Smooth muscle cell (in vitro differentiated cells): ENCODE data around the gene PDE5A. TPM values are rescaled to one million over a fixed set of nuclear protein-coding genes. Genes with fewer than 3 reads are reported as not detected.
A peak's percentile ranks its signal among the peaks of the same experiment; 100 is the strongest.
"Not testable (repeated sequence)": the region's sequence is repeated elsewhere in the genome, so short reads cannot be mapped to it uniquely, and the experiment has no call there.

Source experiments
- DNase-seq: peaks from one replicate; lab custom pipeline; 2025; ENCODE audit not compliant: unreplicated experiment; lab: John Stamatoyannopoulos, UW
- H2AFZ ChIP-seq: fragments of 200-600 bp; sonication (generic); 2 replicates; pipeline ENCODE4 v1.6.0; 2016; ENCODE audit warnings: antibody characterized with exemption, low read depth, mild to moderate bottlenecking
- H3F3A ChIP-seq: fragments of 200-600 bp; sonication (generic); 2 replicates; pipeline ENCODE4 v1.6.0; 2017; ENCODE audit warnings: antibody characterized with exemption, low read depth
- H3K27ac ChIP-seq: fragments of 200-600 bp; sonication (generic); 2 replicates; pipeline ENCODE4 v1.5.1; 2016; ENCODE audit warnings: low read depth, mild to moderate bottlenecking
- H3K27me3 ChIP-seq: fragments of 200-600 bp; sonication (generic); 2 replicates; pipeline ENCODE4 v1.6.1; 2016; ENCODE audit warnings: low read depth, mild to moderate bottlenecking
- H3K36me3 ChIP-seq: fragments of 200-600 bp; sonication (generic); 2 replicates; pipeline ENCODE4 v1.5.1; 2016; ENCODE audit warnings: low read depth
- H3K4me1 ChIP-seq: fragments of 200-600 bp; sonication (generic); 2 replicates; pipeline ENCODE4 v1.5.1; 2016; ENCODE audit warnings: low read depth
- H3K4me2 ChIP-seq: fragments of 200-600 bp; sonication (generic); 2 replicates; pipeline ENCODE4 v1.6.0; 2016; ENCODE audit warnings: mild to moderate bottlenecking
- H3K4me3 ChIP-seq: fragments of 200-600 bp; sonication (generic); 2 replicates; pipeline ENCODE4 v1.5.1; 2016; ENCODE audit warnings: mild to moderate bottlenecking
- H3K79me2 ChIP-seq: fragments of 200-600 bp; sonication (generic); 2 replicates; pipeline ENCODE4 v1.6.0; 2016; ENCODE audit warnings: low read depth, mild to moderate bottlenecking
- H3K9ac ChIP-seq: fragments of 200-600 bp; sonication (generic); 2 replicates; pipeline ENCODE4 v1.6.0; 2016; ENCODE audit warnings: low read depth
- H3K9me3 ChIP-seq: fragments of 200-600 bp; sonication (generic); replicated peaks from 2 replicates; pipeline ENCODE4 v1.5.1; 2016; ENCODE audit warnings: low read depth
- H4K20me1 ChIP-seq: fragments of 200-600 bp; sonication (generic); 2 replicates; pipeline ENCODE4 v1.6.0; 2016; ENCODE audit warnings: low read depth
- WGBS: methylation state at CpG from one replicate; pipeline ENCODE4 v1.1.7; 2016; ENCODE audit warnings: low lambda C conversion rate; 5-methylcytosine and 5-hydroxymethylcytosine counted together
- polyA plus RNA-seq: library from polyadenylated mRNA; unstranded; fragments of >200 nt; fragmentation: Nextera tagmentation; extraction: Ambion mirVana; gene quantifications from 2 replicates; pipeline ENCODE4 v1.2.1, GENCODE V29; 2016
- small RNA-seq: library from RNA; depleted of rRNA; stranded (forward); fragments of <200 nt; gene quantifications from one replicate; pipeline ENCODE3, GENCODE V24; 2014
- total RNA-seq: library from RNA; depleted of rRNA; stranded (reverse); fragments of >200 nt; gene quantifications from 2 replicates; pipeline ENCODE4 v1.2.3, GENCODE V29; 2014
- TF ChIP-seq, protein P1 (sequence below): fragments of 200-600 bp; sonication (generic); IDR thresholded peaks from 2 replicates; pipeline ENCODE4 v1.5.1; 2017; ENCODE audit warnings: borderline replicate concordance, mild to moderate bottlenecking, antibody characterized with exemption; ENCODE audit not compliant: insufficient read depth, poor library complexity, severe bottlenecking

Gene PDE5A
- total and polyA plus RNA-seq, 2 experiments from 2014 or later, result 4.1 to 18.3 TPM

DNA sequence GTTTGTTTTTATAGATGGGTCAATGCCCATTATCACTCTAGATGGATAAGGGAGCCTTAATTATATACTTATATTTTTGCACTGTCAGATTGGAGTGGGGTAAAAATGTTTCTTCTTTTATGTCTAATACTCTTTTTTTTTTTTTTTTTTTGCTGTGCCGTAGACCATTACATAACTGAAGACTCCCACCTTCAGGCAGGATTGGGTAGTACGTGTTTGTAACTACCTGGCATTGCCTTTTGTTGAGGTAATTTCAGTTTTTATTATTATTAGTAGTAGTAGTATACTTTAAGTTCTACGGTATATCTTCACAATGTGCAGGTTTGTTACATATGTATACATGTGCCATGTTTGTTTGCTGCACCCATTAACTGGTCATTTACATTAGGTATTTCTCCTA is 165.9 kb downstream of the PDE5A start:
- DNase-seq, result not testable (repeated sequence)
- TF ChIP-seq, protein P1, sequence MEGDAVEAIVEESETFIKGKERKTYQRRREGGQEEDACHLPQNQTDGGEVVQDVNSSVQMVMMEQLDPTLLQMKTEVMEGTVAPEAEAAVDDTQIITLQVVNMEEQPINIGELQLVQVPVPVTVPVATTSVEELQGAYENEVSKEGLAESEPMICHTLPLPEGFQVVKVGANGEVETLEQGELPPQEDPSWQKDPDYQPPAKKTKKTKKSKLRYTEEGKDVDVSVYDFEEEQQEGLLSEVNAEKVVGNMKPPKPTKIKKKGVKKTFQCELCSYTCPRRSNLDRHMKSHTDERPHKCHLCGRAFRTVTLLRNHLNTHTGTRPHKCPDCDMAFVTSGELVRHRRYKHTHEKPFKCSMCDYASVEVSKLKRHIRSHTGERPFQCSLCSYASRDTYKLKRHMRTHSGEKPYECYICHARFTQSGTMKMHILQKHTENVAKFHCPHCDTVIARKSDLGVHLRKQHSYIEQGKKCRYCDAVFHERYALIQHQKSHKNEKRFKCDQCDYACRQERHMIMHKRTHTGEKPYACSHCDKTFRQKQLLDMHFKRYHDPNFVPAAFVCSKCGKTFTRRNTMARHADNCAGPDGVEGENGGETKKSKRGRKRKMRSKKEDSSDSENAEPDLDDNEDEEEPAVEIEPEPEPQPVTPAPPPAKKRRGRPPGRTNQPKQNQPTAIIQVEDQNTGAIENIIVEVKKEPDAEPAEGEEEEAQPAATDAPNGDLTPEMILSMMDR, result peak; percentile 10

DNA sequence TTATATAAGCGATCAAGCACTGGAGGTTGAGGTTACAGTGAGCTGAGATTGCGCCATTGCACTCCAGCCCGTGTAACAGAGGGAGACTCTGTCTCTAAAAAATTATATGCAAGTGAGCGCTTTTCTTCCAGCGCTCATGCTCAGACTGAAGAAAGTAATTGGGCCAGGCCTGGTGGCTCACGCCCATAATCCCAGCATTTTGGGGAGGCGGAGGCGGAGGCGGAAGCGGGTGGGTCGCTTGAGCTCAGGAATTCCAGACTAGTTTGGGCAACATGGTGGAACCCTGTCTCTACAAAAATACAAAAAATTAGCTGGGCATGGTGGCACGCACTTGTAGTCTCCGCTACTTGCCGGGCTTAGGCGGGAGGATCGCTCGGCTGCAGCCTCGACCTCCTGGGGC is 172.9 kb downstream of the PDE5A start:
- not testable (repeated sequence) for H4K20me1 ChIP-seq, H3K36me3 ChIP-seq, H3K4me2 ChIP-seq, H3K27ac ChIP-seq, H3K79me2 ChIP-seq, H3K27me3 ChIP-seq, DNase-seq, H3F3A ChIP-seq, H3K9me3 ChIP-seq, H3K4me1 ChIP-seq, H2AFZ ChIP-seq, H3K9ac ChIP-seq
- 92% methylated on average over 18 of the region's 18 CpGs for WGBS
- H3K4me3 ChIP-seq, result peak overlapping the region; percentile 56

More for the DNA sequence above, 165.9 kb downstream of the PDE5A start:
- not testable (repeated sequence) for H3K36me3 ChIP-seq, H3K4me2 ChIP-seq, H2AFZ ChIP-seq, H3K4me3 ChIP-seq, H3K9me3 ChIP-seq, H4K20me1 ChIP-seq, H3K4me1 ChIP-seq, H3K79me2 ChIP-seq, H3K27me3 ChIP-seq, H3K27ac ChIP-seq, H3F3A ChIP-seq, H3K9ac ChIP-seq
- WGBS, result 65% methylated on average over 3 of the region's 3 CpGs

DNA sequence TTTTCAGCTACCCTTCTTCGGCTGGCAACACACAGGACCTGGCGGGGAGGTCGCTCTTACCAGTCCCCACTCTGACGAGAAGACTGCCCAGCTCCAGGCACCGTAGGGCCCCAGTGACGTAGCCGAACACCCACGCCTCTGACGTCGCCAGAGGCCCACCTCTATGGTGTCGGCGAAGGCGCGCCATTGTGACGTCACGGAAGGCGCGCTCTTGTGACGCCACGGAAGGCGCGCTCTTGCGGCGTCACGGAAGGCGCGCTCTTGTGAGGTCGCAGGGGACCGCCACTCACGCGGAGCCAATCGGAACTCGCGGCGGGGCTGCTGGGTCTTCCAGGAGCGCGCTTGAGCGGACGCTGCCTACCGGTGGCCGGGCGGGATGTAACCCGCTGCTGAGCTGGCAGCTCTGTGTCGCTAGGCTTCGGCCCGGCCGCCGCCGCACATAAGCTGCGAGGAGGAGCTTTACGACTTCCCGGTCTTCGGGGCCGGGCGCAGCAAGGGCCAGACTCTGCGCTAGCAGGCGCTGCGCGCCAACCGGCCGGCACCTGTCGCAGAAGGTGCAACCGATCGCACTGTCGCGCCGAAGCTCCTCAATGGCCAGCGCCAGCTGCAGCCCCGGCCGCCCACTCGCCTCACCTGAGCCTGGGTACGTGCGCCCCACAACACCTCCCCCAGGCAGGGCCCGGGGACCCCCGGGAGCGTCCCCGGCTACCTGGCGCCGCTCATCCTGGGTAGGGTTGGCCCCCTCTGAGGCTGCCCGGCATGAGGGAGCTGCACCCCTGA is 173.9 kb downstream of the PDE5A start:
- H3K79me2 ChIP-seq, H3K27me3 ChIP-seq, H3K4me1 ChIP-seq, H2AFZ ChIP-seq, H3F3A ChIP-seq, H3K9me3 ChIP-seq, H4K20me1 ChIP-seq, H3K36me3 ChIP-seq: not testable (repeated sequence)
- H3K4me2 ChIP-seq, result peak overlapping the region; percentile 76
- H3K9ac ChIP-seq, result peak overlapping the region; percentile 91
- WGBS, result under 1% methylated on average over 69 of the region's 80 CpGs
- H3K27ac ChIP-seq, result peak overlapping the region; percentile 93
- peak; percentile 80 for DNase-seq
- H3K4me3 ChIP-seq, result peak overlapping the region; percentile 56

DNA sequence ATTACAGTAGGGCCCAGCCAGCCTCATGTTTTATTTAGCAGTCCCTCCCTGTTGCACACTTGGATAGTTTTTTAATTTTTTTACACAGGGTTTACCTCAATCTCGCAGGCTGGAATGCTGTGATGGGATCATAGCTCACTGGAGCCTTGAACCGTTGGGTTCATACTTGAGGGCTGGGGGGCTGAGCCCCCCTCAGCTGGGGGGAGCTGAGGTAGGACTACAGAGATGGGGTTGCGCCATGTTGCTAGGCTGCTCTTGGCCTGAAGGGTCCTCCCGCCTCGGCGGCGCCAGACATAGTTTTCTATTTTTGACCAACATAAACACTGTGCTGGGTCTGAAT is 174.5 kb downstream of the PDE5A start:
- H3K79me2 ChIP-seq, H4K20me1 ChIP-seq, H3K27me3 ChIP-seq, H3K4me1 ChIP-seq, H3K9me3 ChIP-seq, H3F3A ChIP-seq, H2AFZ ChIP-seq, DNase-seq, H3K36me3 ChIP-seq: not testable (repeated sequence)
- Histone ChIP-seq H3K9ac (peak overlapping the region; percentile 91), H3K4me2 (peak overlapping the region; percentile 68), H3K4me3 (peak overlapping the region; percentile 56), H3K27ac (peak overlapping the region; percentile 93)
- WGBS, result 5% methylated on average over 5 of the region's 7 CpGs

DNA sequence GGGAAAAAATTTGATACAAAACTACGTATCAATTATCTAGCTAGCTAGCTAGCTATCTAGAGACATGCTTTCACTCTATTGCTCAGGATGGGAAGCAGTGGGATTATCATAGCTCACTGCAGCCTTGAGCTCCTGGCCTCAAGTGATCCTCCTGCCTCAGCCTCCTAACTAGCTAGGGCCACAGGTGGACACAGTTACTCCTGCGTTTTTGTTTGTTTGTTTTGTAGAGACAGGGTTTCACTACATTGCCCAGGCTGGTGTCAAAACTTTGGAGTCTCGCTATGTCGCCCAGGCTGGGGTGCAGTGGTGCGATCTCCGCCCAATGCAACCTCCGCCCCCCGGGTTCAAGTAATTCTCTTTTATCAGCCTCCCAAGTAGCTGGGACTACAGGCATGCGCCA is 175.3 kb downstream of the PDE5A start:
- H3K4me2 ChIP-seq, H3K4me3 ChIP-seq, H3F3A ChIP-seq, DNase-seq, H3K9me3 ChIP-seq, H3K9ac ChIP-seq, H4K20me1 ChIP-seq, H3K4me1 ChIP-seq, H3K36me3 ChIP-seq, H3K79me2 ChIP-seq, H2AFZ ChIP-seq, H3K27me3 ChIP-seq, H3K27ac ChIP-seq: not testable (repeated sequence)
- WGBS, result 87% methylated on average over 8 of the region's 9 CpGs

DNA sequence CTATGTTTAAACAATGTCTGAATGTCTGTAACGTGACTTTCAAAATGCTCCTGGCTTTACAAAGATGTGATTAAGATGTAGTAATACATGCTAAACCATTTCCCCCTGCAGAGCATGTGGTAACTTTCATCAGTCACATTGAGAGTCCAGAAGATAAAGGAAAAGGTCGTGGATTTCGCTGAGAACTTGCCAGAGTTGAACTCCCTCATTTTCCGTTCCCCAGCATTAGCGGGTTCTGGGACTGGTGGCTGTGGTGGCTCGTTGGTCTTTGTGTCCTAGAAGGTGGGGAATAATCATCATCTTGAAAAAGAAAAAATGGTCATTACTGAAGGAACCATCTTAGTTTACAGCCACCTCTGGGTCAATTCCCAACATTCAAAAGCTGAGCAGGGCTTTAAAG is 178.8 kb downstream of the PDE5A start:
- H3K27ac ChIP-seq, H3K9me3 ChIP-seq, H3K4me1 ChIP-seq, H3F3A ChIP-seq, H3K4me2 ChIP-seq, H3K36me3 ChIP-seq, H2AFZ ChIP-seq, H3K79me2 ChIP-seq, H3K9ac ChIP-seq, H4K20me1 ChIP-seq, H3K27me3 ChIP-seq, DNase-seq, H3K4me3 ChIP-seq: not testable (repeated sequence)
- WGBS, result 93% methylated on average over 5 of the region's 6 CpGs

Small RNAs within 50 kb of the gene (small RNA-seq; reads per million reads assigned to genes)
- gene RF00614, result not detected
